HG03025 (cell line): ENCODE data around the gene SLC25A12.
"Not testable (repeated sequence)": the region's sequence is repeated elsewhere in the genome, so short reads cannot be mapped to it uniquely, and the experiment has no call there.

Experiments
- ATAC-seq: cut with Tn5 transposase; IDR thresholded peaks from one replicate; pipeline ENCODE4 v1.9.1; 2021; ENCODE audit warnings: mild to moderate bottlenecking, moderate library complexity; ENCODE audit not compliant: unreplicated experiment, low FRiP score

Gene SLC25A12

DNA sequence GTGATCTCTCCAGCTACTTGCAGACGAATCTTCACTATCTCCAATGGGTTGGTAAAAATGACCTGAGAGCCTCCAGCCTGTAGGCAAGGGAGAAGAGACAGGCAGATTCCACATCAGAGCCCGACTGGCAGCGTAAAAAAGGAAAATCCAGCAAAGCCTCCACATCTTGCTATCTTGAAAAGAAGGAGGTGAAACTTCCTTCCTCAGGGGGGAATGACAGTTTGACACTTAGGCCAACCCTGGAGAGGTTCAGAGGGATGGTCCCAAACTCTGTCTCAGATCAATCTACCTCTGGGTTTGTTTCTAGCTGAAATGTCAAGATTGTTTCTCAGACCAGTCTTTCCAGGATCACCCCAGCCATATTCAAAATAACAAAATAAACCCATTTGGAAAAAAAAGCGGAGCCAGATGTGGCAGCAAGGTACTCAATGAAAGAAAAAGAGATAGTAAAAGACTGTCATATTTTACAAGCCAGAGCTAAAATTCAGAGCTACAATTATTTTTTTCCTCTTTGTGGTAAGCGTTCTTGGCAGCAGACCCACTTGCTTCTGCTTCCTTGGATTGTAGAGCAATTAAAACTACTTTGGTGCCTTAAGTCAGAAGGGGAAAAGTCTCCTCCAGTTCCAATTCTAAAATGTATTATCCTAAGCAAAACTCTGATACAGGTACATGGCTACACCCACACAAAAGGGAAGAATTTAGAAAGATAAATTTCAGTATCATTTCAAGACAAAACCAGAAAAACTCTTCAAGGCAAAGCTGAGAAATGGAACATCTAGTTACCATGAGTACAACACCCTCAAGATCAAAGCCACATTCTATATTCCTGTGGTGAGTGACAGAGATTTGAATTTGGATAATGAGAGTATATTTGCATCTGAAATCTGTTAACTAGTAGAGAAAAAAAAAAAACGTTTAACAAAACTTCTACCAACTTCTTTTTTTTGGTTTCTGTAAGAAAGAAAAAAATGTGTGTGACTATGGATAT lies 100.1 kb downstream of the SLC25A12 start:
- no peak for ATAC-seq

DNA sequence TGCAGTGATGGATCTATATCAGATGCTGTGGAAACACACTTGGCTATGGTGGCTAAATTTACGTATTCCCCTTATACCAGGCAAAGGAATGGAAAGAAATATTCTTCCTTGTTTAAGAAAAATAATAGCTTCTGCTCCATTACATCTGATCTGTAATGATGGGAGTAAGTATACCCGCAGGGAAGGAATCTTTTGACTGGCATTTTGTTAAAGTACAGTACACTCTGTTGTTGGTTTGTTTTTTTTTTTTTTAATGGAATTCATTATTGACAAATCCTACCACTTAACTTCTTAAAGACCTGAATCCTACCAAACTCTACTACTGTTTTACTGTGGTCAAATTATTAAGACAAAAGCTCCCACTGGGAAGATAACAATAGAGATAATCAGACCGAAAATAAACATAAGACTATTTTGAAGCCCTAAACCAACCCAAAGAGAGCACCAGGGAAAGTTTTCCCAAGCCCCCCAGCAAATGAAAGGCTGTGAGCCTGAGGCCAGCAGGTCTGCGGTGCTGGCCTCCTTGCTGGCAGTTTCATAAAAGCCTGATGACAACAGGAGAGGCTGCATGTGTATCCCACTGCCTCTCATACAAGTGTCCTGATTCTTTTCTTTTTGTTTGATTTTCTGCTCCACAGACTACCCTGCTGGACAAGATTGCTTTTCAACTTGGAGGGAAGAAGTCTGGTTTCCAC lies 101.0 kb downstream of the SLC25A12 start:
- no peak for ATAC-seq

DNA sequence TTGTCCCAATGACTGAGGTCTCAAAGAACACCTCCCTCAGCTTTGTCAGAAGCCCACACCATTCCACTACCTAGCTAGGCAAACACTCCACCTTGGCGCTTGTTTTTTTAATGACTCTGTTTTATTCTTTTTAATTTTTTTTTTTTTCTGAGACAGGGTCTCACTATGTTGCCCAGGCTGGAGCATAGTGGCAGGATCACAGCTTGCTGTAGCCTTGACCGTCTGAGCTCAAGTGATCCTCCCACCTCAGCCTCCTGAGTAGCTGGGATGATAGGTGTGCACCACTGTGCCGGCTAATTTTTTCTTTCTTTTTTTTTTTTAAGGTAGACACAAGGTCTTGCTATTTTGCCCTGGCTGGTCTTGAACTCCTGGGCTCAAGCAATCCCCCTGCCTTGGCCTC lies 101.9 kb downstream of the SLC25A12 start:
- no peak for ATAC-seq

DNA sequence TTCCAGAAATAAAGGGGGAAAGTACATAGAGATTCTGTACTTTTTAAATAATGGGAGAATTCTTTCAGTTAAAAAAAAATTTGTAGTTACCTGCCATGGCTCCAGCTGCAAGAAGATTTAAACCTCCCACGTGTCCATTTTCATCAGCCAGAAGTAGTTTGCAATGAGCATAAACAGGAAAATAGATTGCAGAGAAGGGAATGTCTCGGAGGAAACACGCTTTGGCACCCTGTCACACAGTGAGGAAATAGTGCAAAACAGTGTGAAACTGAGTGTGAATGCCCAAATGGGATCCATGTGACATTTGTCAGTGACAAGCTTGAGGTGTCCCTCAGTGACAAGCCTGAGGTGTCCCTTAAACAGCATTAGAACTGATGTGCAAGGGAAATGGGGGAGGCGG lies 102.7 kb downstream of the SLC25A12 start:
- ATAC-seq = no peak

DNA sequence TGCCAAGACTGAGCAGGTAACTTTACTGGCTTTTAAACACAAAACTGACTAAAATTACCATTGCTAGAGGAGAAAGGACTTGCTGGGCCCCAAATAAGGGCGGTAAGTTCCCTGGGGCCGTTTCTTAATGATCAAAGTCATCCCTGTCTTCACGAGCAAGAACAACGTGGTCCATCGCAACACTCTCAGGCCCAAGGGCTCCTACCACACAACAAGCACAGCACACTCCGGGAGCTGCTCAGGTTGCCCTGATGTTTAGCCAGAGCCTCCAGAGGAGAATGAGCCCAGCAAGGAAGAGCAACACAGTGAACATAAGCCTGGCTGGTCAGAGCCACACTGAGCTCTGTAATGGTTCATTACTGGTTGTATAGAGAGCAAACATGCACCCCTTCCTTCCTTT lies 104.1 kb downstream of the SLC25A12 start:
- no peak for ATAC-seq

DNA sequence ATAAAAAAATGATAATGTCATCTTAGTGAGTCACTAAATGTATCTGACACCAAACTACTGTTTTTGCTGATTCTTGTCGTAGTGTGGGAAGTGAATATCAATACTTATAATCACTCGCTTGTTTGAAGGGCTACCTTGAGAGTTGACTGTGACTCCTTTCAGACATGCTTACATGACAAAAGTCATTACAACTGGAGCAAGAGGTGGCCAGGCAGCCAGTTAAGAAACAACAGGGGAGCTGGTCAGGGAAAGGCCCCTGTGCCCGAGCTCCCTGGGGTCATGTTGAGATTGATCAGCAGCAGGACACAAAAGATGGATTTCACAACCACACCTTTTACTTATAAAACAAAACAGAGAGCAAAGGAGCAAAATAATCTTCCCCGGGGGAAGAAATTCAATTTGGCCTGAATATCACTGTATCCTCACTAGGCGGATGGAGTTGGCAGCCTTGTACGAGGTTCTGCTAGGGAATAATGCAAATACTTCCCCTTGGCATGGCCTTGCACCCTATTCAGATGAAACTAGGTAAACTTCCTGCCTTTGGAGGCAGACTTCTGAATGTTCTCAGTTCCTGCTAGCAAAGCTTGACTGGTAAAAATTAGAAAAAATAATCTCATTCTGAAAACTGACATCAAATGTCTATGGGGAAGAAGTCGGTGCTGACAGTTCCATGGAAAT lies 105.6 kb downstream of the SLC25A12 start:
- no peak for ATAC-seq

DNA sequence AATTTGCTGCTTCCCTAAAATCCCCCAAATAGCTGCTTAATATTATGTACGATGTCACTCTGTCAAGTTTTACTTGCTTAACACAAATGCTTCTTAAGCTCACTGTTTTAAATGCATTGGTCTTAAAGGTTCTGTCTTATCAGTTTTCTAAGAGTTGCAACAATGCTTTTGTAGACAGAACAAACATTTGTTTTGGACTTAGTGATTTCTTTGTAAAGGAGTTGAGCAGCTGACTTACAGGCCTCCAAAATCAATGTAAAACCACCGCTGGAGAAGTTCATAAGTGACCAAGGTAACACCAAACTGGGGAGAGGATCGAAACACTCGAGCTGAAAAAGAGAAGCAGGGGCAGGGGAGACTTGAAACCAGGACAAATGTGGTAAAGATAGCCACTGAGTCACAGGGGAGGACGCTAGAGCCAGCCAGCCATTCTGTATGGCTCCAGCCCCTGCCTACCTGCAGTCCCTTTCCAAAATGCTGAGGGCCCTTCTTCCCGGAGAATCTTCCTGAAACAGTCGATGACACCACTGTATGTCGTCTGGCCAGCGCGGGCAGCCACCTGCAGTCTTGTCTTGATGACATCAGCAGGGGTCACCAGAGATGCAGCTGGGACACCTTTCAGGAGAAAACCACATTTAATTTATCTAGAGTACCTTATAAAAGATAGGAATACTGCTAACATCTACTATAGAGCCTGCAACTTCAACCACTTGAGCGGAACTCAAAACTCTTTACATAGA lies 106.5 kb downstream of the SLC25A12 start:
- ATAC-seq = no peak

DNA sequence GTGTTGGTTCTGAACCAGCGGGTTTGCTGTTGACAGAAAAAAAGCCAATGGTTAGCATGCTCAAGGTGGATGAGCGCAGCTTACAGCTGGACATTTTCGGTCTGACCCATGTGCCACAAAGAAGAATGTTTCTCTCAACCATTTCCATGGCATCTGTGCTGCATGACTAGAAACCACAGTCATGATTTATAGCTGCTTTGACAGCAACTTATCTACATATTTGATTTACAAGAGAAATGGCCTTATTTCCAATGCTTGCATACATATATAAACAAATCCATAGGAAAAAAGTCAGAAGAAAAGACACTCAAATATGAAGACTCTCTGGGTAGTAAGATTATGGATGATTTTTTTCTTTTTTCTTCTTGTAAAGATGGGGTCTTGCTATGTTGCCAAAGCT lies 108.6 kb downstream of the SLC25A12 start:
- ATAC-seq = no peak

DNA sequence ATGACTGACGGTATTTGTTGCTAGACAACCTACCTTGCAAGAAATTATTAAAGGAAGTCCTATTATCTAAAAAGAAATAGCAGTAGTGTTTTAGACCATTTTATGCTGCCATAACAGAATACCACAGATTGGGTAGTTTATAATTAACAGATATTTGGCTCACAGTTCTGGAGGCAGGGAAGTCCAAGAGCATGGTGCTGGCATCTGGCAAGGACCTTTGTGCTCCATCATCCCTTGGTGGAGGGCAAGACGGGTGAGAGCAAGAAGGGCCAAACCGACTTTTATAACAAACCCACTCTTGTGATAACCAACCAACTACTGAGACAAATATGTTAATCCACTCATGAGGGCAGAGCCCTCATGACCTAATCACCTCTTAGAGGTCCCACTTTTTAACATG lies 115.5 kb downstream of the SLC25A12 start:
- no peak for ATAC-seq

DNA sequence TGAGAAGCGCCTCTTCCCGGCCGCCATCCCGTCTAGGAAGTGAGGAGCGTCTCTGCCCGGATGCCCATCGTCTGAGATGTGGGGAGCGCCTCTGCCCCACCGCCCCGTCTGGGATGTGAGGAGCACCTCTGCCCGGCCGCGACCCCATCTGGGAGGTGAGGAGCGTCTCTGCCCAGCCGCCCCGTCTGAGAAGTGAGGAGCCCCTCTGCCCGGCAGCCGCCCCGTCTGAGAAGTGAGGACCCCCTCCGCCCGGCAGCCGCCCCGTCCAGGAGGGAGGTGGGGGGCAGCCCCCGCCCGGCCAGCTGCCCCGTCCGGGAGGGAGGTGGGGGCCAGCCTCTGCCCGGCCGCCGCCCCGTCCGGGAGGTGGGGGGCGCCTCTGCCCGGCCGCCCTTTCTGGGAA lies 119.5 kb downstream of the SLC25A12 start:
- not testable (repeated sequence) for ATAC-seq

DNA sequence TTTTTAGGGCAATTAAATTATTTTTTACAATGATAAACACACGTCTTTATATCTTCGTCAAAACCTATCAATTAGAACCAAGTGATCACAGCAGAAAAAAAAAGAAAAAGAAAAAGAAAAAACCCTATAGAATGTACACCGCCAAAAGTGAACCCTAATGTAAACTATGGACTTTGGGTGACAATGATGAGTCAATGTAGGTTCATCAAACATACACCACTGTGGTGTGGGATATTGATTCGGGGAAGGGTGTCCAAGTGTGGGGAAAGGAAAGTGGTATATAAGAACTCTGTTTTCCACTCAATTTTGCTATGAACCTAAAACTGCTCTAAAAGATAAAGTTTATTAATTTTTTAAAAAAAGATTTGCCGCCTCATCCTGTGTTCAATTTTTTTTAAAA lies 121.7 kb downstream of the SLC25A12 start:
- no peak for ATAC-seq

DNA sequence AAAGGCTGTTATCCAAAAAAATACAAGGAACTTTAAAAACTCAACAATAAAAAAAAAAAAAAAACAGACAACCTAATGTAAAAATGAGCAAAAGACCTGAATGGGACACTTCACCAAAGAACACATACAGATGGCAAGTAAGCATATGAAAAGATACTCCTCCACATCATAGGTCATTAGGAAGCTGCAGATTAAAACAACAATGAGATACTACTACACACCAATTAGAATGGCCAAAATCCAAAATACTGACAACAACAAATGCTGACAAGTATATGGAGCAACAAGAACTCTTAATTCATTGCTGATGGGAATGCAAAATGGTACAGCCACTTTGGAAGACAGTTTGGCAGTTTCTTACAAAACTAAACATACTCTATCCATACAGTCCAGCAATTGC lies 122.6 kb downstream of the SLC25A12 start:
- no peak for ATAC-seq

DNA sequence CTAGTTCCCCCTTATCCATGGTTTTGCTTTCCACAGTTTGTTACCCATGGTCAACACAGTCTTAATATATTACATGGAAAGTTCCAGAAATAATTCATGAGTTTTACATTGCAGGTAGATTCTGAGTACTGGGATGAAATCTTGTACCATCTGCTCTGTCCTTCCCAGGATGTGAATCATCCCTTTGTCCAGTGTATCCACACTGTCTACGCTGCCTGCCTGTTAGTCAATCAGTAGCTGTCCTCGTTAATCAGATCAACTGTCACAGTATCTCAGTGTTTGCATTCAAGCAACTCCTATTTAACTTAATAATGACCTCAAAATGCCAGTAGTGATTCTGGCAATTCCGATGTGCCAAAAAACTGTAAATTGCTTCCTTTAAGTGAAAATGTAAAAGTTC lies 130.4 kb downstream of the SLC25A12 start:
- no peak for ATAC-seq

DNA sequence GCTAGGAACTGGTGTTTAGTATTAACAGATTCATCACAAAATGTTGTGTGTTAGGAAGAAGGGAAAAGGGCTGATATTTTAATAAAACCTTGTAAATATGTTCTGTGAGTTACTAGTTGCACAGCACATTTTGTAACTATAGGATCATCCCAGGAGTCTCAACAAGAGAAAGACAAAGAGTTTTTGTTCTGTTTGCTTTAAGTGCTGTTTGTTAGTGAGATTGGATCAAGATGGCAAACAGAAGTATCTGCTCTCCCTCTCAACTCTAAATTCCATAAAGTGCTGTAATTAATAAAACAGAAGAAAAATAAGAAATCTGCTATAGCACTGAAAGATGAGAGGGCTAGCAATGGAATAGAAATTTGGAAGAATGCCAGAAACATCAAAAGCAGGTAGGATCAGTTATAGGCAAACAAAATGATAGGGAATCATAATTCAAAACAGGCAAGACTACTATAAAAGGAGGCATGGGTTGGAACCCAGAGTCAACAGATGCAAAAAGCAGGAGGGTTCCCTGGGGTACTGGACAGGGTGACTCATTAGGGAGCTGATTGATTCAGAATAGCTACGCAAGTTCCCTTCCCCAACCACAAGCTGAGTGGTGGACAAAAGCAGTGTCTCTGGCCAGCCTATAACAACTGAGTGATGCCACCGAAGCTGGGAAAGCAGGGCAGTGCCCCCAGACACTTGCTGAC lies 131.0 kb downstream of the SLC25A12 start:
- ATAC-seq = no peak

DNA sequence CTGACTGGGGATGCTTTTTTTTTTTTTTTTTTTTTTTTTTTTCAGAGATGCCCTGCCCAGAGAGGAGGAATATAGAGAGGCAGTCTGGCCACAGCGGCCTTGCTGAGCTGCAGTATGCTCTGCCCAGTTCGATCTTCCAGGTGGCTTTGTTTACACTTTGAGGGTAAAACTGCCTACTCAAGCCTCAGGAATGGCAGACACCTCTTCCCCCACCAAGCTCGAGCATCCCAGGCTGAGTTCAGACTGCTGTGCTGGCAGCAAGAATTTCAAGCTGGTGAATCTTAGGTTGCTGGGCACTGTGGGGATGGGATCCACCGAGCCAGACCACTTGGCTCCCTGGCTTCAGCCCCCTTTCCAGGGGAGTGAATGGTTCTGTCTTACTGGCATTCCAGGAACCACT lies 132.9 kb downstream of the SLC25A12 start:
- ATAC-seq = not testable (repeated sequence)

DNA sequence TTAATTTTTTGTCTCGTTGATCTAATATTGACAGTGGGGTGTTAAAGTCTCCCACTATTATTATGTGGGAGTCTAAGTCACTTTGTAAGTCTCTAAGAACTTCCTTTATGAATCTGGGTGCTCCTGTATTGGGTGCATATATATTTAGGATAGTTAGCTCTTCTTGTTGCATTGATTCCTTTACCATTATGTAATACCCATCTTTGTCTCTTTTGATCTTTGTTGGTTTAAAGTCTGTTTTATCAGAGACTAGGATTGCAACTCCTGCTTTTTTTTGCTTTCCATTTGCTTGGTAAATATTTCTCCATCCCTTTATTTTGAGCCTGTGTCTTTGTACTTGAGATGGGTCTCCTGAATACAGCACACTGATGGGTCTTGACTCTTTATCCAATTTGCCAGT lies 135.3 kb downstream of the SLC25A12 start:
- not testable (repeated sequence) for ATAC-seq

DNA sequence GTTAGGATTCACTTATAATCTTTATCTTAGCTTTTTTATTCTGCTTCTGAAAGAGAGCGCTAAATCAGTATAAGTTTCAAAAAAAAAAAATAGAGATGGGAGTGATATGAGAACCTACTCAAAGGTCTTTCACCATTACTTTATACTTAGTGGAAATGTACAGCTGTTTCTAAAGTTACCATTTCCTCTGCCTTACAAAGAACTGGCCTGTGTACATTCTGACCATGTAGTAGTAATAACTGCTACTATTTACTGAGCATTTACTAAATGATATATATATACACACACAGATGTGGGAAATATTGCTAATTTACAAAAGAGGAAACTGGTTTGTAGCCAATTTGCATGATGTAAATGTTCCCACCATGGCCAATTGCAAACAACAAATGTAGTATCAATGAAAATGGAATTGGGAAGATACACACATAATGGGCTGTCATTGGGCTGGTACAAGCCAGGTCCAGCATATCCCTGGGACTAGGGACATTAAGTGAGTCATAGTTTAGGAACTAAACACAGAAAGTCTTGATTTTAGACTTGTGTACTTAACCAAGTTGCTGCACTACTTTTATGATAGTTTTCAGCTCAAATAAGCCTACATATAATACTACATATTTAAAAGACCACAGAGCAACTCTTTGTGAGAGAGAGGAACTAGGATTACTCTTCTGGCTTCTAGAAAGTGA lies 139.6 kb downstream of the SLC25A12 start:
- no peak for ATAC-seq

DNA sequence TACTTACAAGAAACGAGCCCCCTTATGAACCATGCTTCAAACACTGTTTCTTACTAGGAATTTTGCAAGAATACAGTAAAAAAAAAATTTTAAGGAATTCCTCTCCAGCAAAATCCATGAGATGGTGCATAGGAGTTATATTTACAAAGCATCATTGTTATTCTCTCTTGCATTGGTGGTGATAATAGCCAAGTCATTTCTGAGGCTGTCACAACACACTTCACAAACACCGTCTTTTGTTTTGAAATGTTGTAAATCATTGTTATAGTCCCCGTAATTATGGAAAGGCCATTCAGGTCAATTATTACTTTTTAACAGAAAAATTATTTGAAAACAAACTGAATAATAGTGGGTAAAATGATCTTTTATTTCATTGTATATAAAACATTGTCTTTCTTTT lies 146.7 kb downstream of the SLC25A12 start:
- ATAC-seq = no peak

DNA sequence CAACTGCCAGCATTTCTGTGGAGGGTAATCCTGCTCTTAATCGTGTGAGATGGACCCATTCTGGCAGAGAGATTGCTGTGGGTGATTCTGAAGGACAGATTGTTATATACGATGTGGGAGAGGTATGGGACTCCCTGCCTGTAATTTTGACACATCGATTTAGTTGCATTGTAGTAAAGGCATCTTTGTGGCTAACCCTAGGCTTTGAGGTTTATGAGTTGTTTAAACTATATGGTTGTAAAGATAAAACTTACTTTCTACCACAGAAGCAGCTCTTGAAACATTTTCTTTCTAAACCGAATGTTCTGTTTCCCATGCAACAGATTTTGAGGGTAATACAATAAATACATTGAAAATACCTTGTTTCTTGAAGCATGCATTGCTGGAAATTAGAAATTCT lies 148.2 kb downstream of the SLC25A12 start:
- no peak for ATAC-seq
